ENCODE measurements around the gene SNCG.

- TF ChIP-seq REST (IDR thresholded peaks at IDR 0.05; ENCODE audit: insufficient read depth in 1 of 2, low read depth in 2 of 2, low read length in 2 of 2): no peak
- no peak for TF ChIP-seq POLR2AphosphoS5 (IDR thresholded peaks at IDR 0.05; ENCODE audit: low read depth, low read length)
- no peak for TF ChIP-seq TAF1 (IDR thresholded peaks at IDR 0.05; ENCODE audit: borderline replicate concordance, insufficient read depth, low read length)
- no peak for TF ChIP-seq SIN3A (IDR thresholded peaks at IDR 0.05; ENCODE audit: borderline replicate concordance, insufficient read depth, low read length)
Measured at GRCh38 chr10:86922553-86922961, 35.8 kb upstream of the SNCG start.

Data from PFSK-1 (cell line).